HG03575 (cell line): ENCODE data around the gene UGT1A7.

ENCODE experiments used
- ATAC-seq: cut with Tn5 transposase; IDR thresholded peaks from one replicate; pipeline ENCODE4 v1.9.1; 2021; ENCODE audit not compliant: unreplicated experiment, insufficient number of reproducible peaks, low FRiP score; ENCODE audit errors: extremely low read depth

UGT1A7 gene

DNA sequence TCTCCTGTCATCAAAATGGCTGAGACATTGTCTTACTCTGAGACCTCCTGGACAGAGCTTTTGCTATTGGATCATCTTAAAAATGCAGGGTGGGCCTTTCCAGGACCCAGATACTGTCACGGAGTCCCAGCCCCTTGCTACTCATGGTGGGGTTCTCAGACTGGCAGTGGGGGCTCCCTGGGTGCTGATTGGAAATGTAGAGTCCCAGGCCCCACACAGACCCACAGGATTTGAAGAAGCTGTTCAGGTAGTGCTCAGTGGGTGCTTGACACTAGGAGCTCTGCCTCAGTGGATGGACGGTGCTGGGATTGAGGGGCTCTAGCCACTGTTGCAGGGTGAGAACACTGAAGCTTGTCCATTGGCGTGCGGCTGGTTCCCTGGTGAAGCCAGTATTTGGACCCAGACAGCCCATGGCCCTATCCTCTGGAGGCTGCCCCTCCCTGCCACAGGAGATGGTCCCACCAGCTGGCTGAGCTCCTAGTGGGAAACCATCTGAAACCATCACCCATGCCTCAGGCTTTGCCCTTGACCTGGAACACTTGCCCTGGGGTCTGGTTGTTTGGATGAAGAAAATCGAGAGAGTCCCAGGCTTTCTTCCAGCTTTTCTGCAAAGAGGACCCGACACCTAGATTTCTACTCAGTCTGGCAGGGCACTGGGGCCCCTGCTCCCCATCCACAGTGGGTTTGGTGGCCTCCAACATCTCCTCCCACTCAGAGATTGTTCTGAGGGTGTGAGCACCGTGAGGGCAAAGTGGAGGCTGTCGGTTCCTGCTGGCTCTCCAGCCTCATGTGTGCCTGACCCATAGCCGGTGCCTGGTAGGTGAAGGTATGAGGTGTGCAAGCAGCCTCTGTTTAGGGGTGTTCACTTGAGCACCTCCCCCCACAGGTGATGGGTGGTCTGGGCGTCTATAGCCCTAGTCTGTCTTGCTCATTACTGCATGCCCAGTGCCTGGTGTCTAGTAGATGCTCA, 126.5 kb downstream of the UGT1A7 start:
- no peak for ATAC-seq

DNA sequence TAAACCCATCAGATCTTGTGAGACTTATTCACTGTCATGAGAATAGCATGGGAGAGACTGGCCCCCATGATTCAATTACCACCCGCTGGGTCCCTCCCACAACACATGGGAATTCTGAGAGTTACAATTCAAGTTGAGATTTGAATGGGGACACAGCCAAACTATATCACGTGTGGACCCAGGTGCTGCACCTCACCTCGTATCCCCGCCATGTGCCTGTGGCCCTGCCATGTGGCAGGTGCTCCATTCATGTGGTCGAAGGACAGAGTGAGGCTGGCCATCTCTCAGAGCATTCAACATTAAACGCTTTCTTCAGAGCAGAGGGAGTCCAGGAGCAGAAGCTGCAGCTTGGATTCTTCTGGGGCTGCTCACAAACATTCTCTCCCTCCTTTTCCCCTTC, 128.7 kb downstream of the UGT1A7 start:
- no peak for ATAC-seq

- ATAC-seq = no peak
Measured at GRCh38 chr2:233811087-233811486, 129.4 kb downstream of the UGT1A7 start.

- ATAC-seq = no peak
Measured at GRCh38 chr2:233811732-233812131, 130.0 kb downstream of the UGT1A7 start.

DNA sequence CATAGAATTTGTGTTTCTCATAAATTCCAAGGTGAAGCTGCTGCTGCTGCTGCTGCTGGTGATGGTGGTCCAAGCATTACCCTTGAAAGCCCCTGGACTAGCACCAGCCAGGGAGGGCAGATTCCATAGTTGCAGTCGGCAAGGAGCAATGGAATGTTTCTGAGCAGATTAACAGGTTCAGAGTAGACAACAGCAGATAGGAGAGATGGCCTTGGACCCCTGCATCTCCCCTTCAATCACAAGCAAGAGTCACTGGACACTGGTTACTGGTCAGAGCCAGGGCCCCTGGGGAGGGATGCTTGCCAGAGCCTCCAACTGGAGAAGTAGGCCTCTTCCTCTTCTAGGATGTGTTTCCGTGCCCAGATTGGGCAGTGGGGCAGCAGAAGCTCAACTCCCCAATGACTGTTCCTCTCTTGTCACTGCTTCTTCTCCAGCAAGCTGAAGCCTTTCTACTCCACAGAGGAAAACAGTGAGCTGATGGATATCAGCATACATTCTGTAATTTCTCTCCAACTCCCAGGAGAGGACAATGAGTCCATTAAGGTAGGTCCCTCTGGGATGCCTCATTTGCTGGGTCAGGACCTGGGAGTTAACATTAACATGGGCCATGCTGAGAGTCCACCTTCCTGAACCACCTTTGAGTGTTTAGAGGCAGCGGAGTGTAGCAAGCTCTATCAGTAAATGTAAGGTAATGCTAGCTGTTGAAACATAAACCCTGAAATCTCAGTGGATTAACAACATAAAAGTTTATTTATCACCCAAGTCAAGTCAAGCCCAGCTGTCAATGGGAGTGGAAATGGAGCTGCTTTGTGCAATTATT, 131.7 kb downstream of the UGT1A7 start:
- no peak for ATAC-seq

DNA sequence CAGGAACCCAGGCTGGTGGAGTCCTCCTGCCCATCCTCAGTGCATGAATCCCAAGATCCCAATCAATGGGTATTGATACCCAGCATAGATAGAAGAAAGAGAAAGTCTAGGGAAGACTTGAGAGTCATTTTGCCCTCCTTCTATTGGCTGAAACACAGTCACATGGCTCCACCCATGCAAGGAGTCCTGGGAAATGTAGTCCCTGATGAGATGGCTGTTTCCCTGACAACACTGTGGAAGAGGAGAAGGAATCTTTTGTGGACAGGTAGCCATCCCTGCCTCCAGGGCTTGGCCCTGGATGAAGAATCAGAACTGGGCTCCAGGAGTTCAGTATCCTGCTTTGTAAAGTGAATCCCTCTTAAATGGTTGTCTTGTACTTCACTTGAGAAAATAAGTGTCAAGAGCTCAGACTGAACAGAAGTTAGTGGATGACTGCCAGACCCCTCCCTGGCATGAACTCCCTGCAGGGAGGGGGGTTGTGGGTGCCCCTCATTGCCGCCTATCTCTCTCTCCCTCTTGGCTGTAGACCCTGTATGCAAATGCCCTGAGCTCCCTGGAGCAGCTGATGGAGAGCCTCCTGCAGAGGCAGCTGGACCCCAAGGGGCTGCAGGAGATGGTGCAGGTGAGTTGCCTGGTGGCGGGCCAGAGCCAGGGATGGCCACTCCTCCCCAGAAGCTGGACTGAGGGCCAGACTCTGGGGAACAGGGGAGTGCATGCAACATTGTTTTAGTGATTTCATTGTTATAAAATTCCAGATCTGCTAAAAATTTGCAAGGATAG, 132.5 kb downstream of the UGT1A7 start:
- ATAC-seq = no peak

- no peak for ATAC-seq
Measured at GRCh38 chr2:233815861-233816260, 134.2 kb downstream of the UGT1A7 start.

DNA sequence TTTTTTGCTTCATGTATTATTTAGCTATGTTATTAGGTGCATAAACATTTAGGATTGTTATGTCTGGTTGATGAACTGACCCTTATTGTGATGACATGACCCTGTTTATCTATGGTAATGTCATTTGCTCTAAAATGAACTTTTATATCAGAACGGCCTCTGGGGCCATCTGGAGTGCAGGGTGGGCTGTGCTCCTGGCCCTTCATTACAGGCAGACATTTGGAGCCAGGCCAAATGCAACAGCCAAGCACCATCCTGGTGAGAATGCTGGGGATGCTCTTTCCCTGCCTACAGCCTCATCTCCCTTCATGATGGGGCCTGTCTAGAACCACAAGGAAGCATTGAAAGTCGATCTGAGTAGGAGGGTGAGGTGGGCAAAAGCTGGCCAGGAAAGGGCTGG, 134.6 kb downstream of the UGT1A7 start:
- no peak for ATAC-seq

DNA sequence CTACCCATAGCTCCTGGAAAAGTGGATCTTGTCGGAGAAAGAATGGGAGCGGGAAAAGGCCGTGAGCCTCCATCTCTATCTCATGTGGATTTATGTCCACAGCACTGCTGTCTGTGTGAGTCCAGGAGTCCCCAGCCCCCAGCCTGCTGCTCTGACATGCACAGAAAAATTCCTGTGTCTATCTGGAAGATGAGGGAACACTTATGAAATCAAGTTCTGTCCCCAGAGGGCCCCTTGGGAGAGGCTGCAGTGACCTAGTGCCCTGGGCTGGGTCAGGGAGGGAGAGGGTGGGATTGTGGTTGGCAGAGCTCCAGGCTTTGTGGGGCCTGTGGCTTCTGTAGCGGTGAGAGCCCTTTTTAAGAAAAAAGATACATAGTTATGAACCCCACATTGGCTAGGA, 135.1 kb downstream of the UGT1A7 start:
- ATAC-seq = no peak

- no peak for ATAC-seq
Measured at GRCh38 chr2:233817361-233817911, 135.7 kb downstream of the UGT1A7 start.

DNA sequence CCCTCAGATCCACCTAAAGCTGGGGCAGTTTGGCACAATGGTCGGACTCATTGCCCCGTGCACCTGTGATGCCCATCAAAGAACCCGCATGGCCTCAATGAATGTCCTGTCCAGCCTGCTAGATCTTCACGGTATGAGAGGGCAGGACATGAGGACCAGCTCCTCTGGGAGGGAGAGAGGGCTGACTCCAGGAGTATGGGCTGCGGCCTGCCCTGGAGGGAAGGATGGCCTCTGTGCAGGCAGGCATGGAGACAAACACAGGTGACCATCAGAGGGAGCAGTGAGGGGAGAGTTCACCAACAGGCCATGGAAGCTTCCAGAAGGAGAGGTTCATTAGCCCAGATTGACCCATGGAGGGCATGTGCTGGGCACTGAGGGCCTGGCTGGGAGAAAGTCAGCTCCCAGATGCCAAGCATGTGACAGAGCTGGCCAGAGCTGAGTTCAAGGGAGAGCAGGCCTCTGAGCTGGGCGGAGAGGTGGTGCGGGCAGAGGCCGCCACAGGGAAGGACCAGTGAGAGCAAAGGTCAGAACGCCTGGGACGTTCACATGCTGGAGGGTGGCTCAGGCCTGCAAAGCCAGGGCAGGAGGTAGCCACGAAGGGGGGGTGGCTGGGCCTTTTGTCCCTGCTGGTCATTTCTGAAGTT, 136.4 kb downstream of the UGT1A7 start:
- no peak for ATAC-seq

DNA sequence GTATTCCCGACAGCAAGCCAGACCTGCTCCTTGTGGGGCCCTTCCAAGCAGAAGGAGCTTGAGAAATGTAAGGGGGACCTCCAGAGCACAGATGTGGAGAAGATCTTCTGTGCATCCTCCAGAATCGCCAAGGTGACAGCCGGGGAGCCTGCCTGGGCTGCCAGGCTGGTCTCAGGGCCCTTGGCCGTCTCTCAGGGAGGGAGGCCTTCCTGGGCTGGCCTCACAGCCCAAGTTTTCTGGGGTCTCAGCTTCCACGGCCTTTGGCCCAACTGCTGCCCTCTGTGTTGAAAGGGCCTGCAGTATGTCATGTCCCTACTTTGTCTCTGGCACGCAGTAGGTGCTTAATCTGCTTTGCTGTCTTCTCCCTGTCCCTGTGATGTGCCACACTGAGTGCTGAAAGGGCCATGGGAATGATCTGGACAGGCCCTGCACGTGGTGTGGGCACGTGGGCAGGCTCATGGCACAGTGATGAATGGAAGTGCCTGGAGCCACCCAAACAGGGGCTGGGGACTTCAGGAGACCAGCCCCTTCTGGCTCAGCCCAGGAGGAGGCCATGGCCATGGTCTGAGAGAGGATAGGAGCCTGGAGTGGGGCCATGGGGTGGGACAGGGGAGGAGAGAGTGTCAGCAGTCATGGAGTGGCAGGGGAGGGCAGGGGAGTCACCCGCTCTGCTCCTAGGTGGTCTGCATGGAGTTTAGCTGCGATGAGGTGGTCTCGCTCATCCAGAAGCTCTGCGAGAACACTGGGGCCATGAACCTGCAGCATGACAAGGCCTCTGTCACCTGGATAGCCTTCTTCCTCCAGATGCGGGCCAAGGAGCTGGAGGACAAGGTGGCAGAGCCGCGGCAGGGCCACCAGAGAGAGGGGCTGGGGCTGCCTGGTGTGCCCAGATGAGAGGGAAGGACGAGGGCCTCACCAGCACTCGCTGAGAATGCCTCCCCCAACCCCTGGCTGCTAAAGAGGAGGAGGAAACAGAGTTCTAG, 137.2 kb downstream of the UGT1A7 start:
- no peak for ATAC-seq

- ATAC-seq = no peak
Measured at GRCh38 chr2:233819884-233820773, 138.4 kb downstream of the UGT1A7 start.

GRCh38 chr2:233820774-233821105, 139.0 kb downstream of the UGT1A7 start:
- ATAC-seq = no peak

DNA sequence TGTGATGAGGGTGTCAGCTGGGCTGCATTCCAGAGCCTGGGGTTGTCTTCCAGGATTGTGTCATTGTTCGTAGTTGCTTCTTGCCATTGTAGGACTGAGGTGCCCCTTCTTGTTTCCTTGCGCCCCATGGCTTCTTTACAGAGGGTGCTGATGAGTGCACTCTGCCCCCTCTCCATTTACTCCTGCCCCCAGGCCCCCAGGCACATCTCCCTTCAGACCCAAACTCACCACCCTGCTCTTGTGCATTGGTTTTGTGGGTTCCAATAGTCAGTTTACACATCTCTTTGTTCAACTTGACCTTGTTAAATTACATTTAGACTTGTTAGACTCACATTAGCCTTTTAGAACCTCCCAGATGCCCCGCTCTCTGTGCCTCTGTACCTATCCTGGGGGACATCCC, 139.5 kb downstream of the UGT1A7 start:
- no peak for ATAC-seq

- no peak for ATAC-seq
Measured at GRCh38 chr2:233821709-233822100, 140.0 kb downstream of the UGT1A7 start.
